MCF 10A (cell line): ENCODE measurements around the gene TNNI3K. TPM values are rescaled to one million over a fixed set of nuclear protein-coding genes. Genes with fewer than 3 reads are reported as not detected.
"Not testable (repeated sequence)": the region's sequence is repeated elsewhere in the genome, so short reads cannot be mapped to it uniquely, and the experiment has no call there.

ENCODE experiments used
- BruUV-seq: library from RNA; stranded (reverse); fragments of 400-500 nt; replicated peaks from 2 replicates; lab custom pipeline; 2021; lab: Mats Ljungman, UMichigan
- CTCF ChIA-PET: fragments of 300-600 bp; sonication (Branson Sonifier 250); formaldehyde crosslinking; extraction: SDS; loops from one replicate; lab custom pipeline; 2021; ENCODE audit warnings: antibody characterized with exemption, inconsistent platforms; lab: Yijun Ruan, JAX
- POLR2A ChIA-PET: fragments of 300-600, 350-650 bp; sonication (Branson Sonifier 250); formaldehyde crosslinking; extraction: SDS; loops from one replicate; lab custom pipeline; 2020; ENCODE audit warnings: antibody characterized with exemption, inconsistent platforms; lab: Yijun Ruan, JAX
- DNase-seq: peaks from one replicate; pipeline ENCODE4 v3.0.0-alpha.2; 2018; ENCODE audit not compliant: unreplicated experiment
- H3K27ac Mint-ChIP-seq: one replicate; pipeline ENCODE4 v1.8.0; 2022; ENCODE audit warnings: mild to moderate bottlenecking, low read depth, mixed read lengths; ENCODE audit not compliant: unreplicated experiment
- H3K27me3 Mint-ChIP-seq: one replicate; pipeline ENCODE4 v1.8.0; 2022; ENCODE audit warnings: mixed read lengths; ENCODE audit not compliant: insufficient read depth, unreplicated experiment
- H3K36me3 Mint-ChIP-seq: one replicate; pipeline ENCODE4 v1.8.0; 2022; ENCODE audit warnings: mild to moderate bottlenecking, moderate library complexity, mixed read lengths; ENCODE audit not compliant: insufficient read depth, unreplicated experiment
- H3K4me1 Mint-ChIP-seq: one replicate; pipeline ENCODE4 v1.8.0; 2022; ENCODE audit warnings: mixed read lengths; ENCODE audit not compliant: insufficient read depth, unreplicated experiment
- H3K4me3 Mint-ChIP-seq: one replicate; pipeline ENCODE4 v1.8.0; 2022; ENCODE audit warnings: mild to moderate bottlenecking, moderate library complexity, mixed read lengths; ENCODE audit not compliant: unreplicated experiment
- H3K9me3 Mint-ChIP-seq: one replicate; pipeline ENCODE4 v1.8.0; 2022; ENCODE audit warnings: mixed read lengths; ENCODE audit not compliant: unreplicated experiment
- intact Hi-C: fragments of 100-400 bp; cut with micrococcal nuclease; formaldehyde crosslinking; loops from 2 replicates; pipeline ENCODE4 v1.14.1; 2022
- total RNA-seq: library from RNA; stranded (reverse); gene quantifications from 2 replicates; pipeline ENCODE4 v1.2.3, GENCODE V29; 2022
- TF ChIP-seq, protein P1 (sequence below): fragments of 200-600 bp; IDR thresholded peaks from one replicate; pipeline ENCODE4 v1.8.0; 2022; ENCODE audit warnings: antibody characterized with exemption, mild to moderate bottlenecking; ENCODE audit not compliant: unreplicated experiment

Gene TNNI3K
- total RNA-seq, 1 experiment from 2014 or later: not detected

DNA sequence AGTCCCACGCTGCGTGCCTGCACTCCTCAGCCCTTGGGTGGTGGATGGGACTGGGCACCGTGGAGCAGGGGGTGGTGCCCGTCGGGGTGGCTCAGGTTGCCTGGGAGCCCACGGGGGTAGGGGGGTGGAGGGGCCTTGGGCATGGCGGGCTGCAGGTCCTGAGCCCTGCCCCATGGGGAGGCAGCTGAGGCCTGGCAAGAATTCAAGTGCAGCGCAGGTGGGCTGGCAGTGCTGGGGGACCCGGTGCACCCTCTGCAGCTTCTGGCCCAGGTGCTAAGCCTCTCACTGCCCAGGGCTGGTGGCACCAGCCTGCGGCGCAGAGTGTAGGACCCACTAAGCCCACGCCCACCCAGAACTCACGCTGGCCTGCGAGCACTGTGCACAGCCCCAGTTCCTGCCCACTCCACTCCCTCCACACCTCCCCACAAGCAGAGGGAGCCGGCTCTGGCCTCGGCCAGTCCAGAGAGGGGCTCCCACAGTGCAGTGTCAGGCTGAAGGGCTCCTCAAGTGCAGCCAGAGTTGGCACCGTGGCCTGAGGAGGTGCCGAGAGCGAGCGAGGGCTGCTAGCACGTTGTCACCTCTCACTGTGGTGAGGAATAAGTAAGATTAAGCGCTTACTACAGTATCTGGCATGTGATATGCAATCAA lies 12.8 kb downstream of the TNNI3K start:
- H3K4me3 Mint-ChIP-seq: no peak overlapping the region
- H3K27me3 Mint-ChIP-seq: no peaks in the 10 kb centered on the region
- no peak overlapping the region for H3K27ac Mint-ChIP-seq
- no peaks in the 10 kb centered on the region for H3K36me3 Mint-ChIP-seq
- TF ChIP-seq, protein P1, sequence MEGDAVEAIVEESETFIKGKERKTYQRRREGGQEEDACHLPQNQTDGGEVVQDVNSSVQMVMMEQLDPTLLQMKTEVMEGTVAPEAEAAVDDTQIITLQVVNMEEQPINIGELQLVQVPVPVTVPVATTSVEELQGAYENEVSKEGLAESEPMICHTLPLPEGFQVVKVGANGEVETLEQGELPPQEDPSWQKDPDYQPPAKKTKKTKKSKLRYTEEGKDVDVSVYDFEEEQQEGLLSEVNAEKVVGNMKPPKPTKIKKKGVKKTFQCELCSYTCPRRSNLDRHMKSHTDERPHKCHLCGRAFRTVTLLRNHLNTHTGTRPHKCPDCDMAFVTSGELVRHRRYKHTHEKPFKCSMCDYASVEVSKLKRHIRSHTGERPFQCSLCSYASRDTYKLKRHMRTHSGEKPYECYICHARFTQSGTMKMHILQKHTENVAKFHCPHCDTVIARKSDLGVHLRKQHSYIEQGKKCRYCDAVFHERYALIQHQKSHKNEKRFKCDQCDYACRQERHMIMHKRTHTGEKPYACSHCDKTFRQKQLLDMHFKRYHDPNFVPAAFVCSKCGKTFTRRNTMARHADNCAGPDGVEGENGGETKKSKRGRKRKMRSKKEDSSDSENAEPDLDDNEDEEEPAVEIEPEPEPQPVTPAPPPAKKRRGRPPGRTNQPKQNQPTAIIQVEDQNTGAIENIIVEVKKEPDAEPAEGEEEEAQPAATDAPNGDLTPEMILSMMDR: no peak
- no TSS peak for BruUV-seq
- H3K4me1 Mint-ChIP-seq: no peaks in the 10 kb centered on the region
- no peaks in the 10 kb centered on the region for H3K9me3 Mint-ChIP-seq
- DNase-seq: no peak
- CTCF ChIA-PET: no interaction called here
- POLR2A ChIA-PET: no interaction called here
- intact Hi-C loops: no loop called here

DNA sequence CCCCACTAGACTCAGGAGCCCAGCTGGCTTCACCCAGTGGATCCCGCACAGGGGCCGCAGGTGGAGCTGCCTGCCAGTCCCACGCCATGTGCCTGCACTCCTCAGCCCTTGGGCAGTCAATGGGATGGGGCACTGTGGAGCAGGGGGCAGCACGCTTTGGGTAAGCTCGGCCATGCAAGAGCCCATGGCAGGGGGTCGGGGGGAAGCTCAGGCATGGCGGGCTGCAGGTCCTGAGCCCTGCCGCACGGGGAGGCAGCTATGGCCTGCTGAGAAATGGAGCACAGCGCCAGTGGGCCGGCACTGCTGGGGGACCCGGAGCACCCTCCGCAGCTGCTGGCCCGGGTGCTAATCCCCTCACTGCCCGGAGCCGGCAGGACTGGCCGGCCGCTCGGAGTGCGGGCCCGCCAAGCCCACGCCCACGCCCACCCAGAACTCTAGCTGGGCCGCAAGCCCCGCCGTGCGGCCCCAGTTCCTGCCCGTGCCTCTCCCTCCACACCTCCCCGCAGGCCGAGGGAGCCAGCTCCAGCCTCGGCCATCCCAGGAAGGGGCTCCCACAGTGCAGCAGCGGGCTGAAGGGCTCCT lies 18.1 kb downstream of the TNNI3K start:
- H3K27ac Mint-ChIP-seq, DNase-seq, BruUV-seq, intact Hi-C loops, CTCF ChIA-PET, POLR2A ChIA-PET, H3K4me1 Mint-ChIP-seq, H3K4me3 Mint-ChIP-seq, H3K9me3 Mint-ChIP-seq, H3K27me3 Mint-ChIP-seq, H3K36me3 Mint-ChIP-seq: not testable (repeated sequence)

DNA sequence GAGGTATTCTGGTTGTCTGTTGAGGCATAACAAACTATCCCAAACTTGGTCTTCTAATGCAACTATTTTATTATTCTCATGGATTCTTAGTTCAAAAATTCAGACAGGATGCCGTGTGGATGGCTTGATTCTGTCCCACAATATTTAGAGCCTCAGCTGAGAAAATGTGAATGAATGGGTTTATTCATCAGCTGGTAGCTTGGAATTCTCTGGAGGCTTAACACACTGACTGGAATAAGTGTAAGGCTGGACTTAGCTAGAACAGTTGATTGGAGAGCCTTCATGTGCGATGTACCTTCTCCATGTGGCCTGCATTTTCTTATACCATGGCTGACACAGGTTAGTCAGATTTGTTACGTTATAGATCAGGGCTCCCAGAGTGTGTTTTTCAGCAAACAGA lies 30.8 kb downstream of the TNNI3K start:
- no TSS peak for BruUV-seq
- no peaks in the 10 kb centered on the region for H3K9me3 Mint-ChIP-seq
- no peak overlapping the region for H3K4me3 Mint-ChIP-seq
- intact Hi-C loops: no loop called here
- no peaks in the 10 kb centered on the region for H3K27me3 Mint-ChIP-seq
- H3K27ac Mint-ChIP-seq: no peak overlapping the region
- TF ChIP-seq, protein P1: no peak
- POLR2A ChIA-PET: no interaction called here
- DNase-seq: no peak
- CTCF ChIA-PET: no interaction called here
- no peaks in the 10 kb centered on the region for H3K4me1 Mint-ChIP-seq
- H3K36me3 Mint-ChIP-seq: no peaks in the 10 kb centered on the region

DNA sequence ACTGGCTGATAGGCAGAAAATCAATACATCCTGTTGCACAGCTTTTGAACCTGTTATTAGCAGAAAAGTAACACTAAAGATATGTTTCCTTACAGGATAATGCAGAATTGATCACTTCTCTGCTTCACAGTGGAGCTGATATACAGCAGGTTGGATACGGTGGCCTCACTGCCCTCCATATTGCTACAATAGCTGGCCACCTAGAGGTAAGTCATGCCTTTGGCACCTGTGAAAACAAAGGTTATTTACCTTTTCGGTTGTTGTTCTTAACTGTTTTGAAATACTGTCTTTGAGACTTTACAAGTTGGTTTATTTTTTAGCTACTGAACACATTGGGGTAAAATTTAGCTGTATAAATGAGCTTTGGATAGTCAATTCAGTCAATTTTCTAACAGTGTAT lies 36.3 kb downstream of the TNNI3K start:
- TF ChIP-seq, protein P1: no peak
- Mint-ChIP-seq H3K4me3 (no peak overlapping the region), H3K9me3 (peaks cover 10% of the 10 kb centered on the region), H3K27me3 (no peaks in the 10 kb centered on the region), H3K36me3 (no peaks in the 10 kb centered on the region), H3K27ac (no peak overlapping the region), H3K4me1 (no peaks in the 10 kb centered on the region)
- intact Hi-C loops: no loop called here
- ChIA-PET POLR2A (interaction anchor here (0.5 kb wide), 1 partner anchor 462 kb away, joined by 4 read pairs; no protein-coding TSS in a partner anchor), CTCF (no interaction called here)
- DNase-seq: no peak
- no TSS peak for BruUV-seq
